ENCODE results near the gene RHCG.

RHCG gene

DNA sequence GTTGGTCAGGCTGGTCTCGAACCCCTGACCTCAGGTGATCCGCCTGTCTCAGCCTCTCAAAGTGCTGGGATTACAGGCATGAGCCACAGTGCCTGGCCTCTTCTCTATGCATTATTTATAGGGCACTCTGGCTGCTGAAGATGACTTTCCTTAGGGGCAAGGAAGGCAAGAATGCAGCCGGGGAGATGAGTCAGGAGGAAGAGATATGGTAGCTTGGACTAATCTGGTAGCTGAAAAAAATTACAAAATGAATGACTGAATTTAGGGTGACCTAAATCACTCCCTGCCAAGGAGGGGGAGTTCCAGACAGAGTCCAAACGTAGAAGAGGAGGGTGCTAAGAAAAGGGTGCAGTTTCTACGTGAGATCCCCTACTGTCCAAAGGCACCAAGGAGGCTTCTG is 14.2 kb downstream of the RHCG start:
- TF ChIP-seq, protein P1, sequence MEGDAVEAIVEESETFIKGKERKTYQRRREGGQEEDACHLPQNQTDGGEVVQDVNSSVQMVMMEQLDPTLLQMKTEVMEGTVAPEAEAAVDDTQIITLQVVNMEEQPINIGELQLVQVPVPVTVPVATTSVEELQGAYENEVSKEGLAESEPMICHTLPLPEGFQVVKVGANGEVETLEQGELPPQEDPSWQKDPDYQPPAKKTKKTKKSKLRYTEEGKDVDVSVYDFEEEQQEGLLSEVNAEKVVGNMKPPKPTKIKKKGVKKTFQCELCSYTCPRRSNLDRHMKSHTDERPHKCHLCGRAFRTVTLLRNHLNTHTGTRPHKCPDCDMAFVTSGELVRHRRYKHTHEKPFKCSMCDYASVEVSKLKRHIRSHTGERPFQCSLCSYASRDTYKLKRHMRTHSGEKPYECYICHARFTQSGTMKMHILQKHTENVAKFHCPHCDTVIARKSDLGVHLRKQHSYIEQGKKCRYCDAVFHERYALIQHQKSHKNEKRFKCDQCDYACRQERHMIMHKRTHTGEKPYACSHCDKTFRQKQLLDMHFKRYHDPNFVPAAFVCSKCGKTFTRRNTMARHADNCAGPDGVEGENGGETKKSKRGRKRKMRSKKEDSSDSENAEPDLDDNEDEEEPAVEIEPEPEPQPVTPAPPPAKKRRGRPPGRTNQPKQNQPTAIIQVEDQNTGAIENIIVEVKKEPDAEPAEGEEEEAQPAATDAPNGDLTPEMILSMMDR (IDR thresholded peaks at IDR 0.05; ENCODE audit: insufficient read depth, low read depth, low read length, missing control alignments): no peak
- H3K4me3 ChIP-seq (ENCODE audit: low read length): no peak overlapping the region
- no peak for DNase-seq (ENCODE audit: low read depth)

DNA sequence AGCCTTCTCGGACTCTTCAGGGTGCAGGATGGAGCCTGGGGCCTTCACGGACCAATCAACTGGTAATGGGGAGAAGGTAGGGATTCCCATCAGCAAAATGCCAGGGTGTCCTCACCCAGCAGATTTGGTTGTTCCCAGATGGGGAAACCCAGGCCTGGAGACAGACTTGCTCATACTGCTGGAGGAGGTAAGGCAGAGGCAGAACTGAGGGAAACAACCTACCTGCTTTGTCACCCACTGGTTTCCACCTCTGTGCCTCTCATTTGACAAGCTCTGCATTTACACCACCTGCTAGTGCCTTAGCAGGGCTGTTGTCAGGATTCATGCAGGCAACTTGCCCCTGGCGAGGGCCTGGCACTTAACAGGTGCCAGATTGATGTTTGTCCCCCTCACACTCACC is 15.9 kb downstream of the RHCG start:
- no peak for DNase-seq (ENCODE audit: low read depth)
- TF ChIP-seq, protein P1 (IDR thresholded peaks at IDR 0.05; ENCODE audit: insufficient read depth, low read depth, low read length, missing control alignments): no peak
- H3K4me3 ChIP-seq (ENCODE audit: low read length): no peak overlapping the region

DNA sequence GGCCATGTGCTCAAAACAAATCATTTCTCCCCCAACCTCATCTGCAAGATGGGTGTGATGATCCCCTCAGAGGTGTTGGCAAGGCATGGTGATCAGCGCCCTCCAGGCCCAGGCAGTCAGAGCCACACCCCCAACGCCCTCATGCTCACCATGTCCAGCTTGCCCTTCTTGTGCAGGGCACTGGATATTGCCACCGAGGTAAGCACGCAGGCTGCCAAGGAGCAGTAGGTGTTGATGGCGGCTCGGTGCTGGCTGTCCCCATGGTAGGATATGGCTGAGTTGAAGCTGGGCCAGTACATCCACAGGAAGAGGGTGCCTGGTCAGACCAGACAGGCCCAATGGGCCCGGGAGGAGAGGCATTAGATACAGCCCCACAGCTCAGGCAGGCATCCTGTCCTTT is 17.2 kb downstream of the RHCG start:
- TF ChIP-seq, protein P1 (IDR thresholded peaks at IDR 0.05; ENCODE audit: insufficient read depth, low read depth, low read length, missing control alignments): no peak
- H3K4me3 ChIP-seq (ENCODE audit: low read length): no peak overlapping the region
- no peak for DNase-seq (ENCODE audit: low read depth)

DNA sequence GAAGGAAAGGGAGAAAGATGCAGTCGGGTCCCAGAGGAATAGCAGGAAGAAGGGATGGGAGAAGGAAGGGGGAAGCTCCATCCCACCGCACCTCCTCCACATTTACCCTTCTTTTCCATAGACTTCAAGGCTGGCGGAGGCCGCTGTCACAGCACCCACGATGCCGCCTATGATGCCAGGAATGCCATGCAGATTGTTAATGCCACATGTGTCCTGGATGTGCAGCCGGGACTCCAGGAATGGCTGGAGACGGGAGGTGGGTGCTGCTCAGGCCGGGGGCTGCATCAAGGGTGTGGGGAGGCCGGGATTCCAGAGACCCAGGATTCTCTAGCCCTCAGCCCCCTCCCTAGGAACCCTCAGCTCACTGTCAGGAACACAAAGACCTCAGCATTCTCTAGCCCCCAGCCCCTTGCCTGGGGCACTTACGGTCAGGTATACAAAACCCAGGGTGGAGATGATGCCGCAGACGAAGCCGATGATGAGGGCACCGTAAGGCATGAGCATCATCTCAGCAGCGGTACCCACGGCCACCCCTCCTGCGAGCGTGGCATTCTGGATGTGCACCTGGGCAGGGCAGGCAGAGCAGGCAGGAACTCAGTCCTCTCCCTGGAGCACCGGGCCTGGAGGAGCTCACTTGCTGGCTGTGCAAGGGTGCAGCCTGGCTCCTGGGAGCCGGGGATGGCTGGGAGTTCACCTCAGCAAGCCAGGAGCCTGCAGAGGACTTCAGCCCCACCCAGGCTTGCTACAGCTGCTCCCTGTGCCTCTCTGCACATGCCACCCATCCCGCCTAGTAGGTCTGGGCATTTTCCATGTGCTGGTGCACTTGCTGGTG is 18.8 kb downstream of the RHCG start:
- no peak overlapping the region for H3K4me3 ChIP-seq (ENCODE audit: low read length)
- DNase-seq (ENCODE audit: low read depth): no peak
- TF ChIP-seq, protein P1 (IDR thresholded peaks at IDR 0.05; ENCODE audit: insufficient read depth, low read depth, low read length, missing control alignments): no peak

DNA sequence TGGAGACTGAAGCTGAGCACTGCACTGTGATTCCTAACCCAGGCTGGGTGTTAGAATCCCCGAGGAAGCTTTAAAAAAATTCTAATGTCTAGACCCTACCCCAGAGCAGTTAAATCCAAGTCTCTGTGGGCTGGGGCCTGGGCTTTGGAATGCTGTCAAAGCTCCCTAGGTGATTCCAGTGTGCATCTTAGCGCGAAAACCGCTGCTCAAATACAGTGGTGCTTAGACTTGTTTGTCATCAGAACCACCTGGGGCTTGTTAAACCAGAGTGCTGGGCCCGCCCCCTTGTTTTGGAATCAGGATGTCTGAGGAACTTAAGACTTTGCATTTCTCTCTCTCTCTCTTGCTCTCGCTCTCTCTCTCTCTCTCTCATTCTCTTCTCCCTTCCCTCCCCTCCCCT is 20.7 kb downstream of the RHCG start:
- H3K4me3 ChIP-seq (ENCODE audit: low read length): no peak overlapping the region
- no peak for DNase-seq (ENCODE audit: low read depth)
- TF ChIP-seq, protein P1 (IDR thresholded peaks at IDR 0.05; ENCODE audit: insufficient read depth, low read depth, low read length, missing control alignments): no peak

DNA sequence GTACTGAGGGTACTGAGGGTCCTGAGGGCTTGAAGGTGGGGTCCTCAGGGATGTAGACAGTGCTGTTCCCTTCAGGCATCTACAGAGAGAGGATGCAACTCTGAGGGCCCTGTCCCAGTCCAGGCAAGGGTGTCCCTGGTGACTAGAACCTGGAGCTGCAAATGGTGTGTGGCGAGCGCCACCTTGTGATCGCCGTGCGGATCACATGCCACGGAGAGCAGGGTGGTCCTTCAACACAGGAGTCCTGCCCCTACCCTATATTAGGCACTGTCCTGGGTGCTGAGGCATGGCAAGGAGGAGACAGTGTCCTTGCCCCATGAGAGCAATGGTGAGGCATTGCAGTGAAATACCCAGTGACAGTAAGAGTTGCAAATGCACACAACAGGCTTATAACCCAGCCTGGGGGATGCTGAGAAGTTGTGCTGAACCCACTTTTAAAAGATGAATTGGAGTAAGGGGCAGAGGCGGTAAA is 23.6 kb downstream of the RHCG start:
- DNase-seq (ENCODE audit: low read depth): peak; percentile 66
- TF ChIP-seq, protein P1 (IDR thresholded peaks at IDR 0.05; ENCODE audit: insufficient read depth, low read depth, low read length, missing control alignments): peak; percentile 89

More for the DNA sequence above, 23.6 kb downstream of the RHCG start:
- no peak overlapping the region for H3K4me3 ChIP-seq (ENCODE audit: low read length)

All from epithelial cell of esophagus (primary cell).